KMS-11 (cell line): ENCODE data around the gene FGGY.
"Not testable (repeated sequence)": the region's sequence is repeated elsewhere in the genome, so short reads cannot be mapped to it uniquely, and the experiment has no call there.

Source experiments
- H2AFZ ChIP-seq: fragments of 200-600 bp; sonication (generic); 2 replicates; pipeline ENCODE4 v1.6.1; 2016; ENCODE audit warnings: antibody characterized with exemption, mixed run types, low read depth
- H3K27ac ChIP-seq: fragments of 200-600 bp; sonication (generic); 2 replicates; pipeline ENCODE4 v1.6.1; 2016; ENCODE audit warnings: mild to moderate bottlenecking, mixed run types
- H3K27me3 ChIP-seq: fragments of 200-600 bp; sonication (generic); 2 replicates; pipeline ENCODE4 v1.6.1; 2017; ENCODE audit warnings: mild to moderate bottlenecking, low read depth, mixed run types, moderate library complexity; ENCODE audit not compliant: insufficient read depth
- H3K36me3 ChIP-seq: fragments of 200-600 bp; sonication (generic); 2 replicates; pipeline ENCODE4 v1.6.1; 2017; ENCODE audit warnings: mild to moderate bottlenecking, mixed run types; ENCODE audit not compliant: insufficient read depth
- H3K4me1 ChIP-seq: fragments of 200-600 bp; sonication (generic); 2 replicates; pipeline ENCODE4 v1.6.1; 2016; ENCODE audit warnings: mild to moderate bottlenecking, low read depth, mixed run types; ENCODE audit not compliant: poor library complexity, severe bottlenecking
- H3K4me2 ChIP-seq: fragments of 200-600 bp; sonication (generic); 2 replicates; pipeline ENCODE4 v1.7.0; 2016; ENCODE audit warnings: mild to moderate bottlenecking, mixed run types
- H3K4me3 ChIP-seq: fragments of 200-600 bp; sonication (generic); IDR thresholded peaks from 2 replicates; pipeline ENCODE4 v1.6.1; 2017; ENCODE audit warnings: low read depth, low read length, mixed read lengths; ENCODE audit not compliant: insufficient read depth
- H3K79me2 ChIP-seq: fragments of 200-600 bp; sonication (generic); 2 replicates; pipeline ENCODE4 v1.6.1; 2016; ENCODE audit warnings: low read depth, mixed run types; ENCODE audit not compliant: insufficient read depth
- H3K9ac ChIP-seq: fragments of 200-600 bp; sonication (generic); 2 replicates; pipeline ENCODE4 v1.6.1; 2016; ENCODE audit warnings: mild to moderate bottlenecking, mixed run types
- H4K20me1 ChIP-seq: fragments of 200-600 bp; sonication (generic); 2 replicates; pipeline ENCODE4 v1.6.1; 2016; ENCODE audit warnings: mild to moderate bottlenecking, mixed run types; ENCODE audit not compliant: insufficient read depth
- TF ChIP-seq, protein P1 (sequence below): fragments of 200-600 bp; sonication (generic); conservative IDR thresholded peaks from 2 replicates; pipeline ENCODE4 v1.6.1; 2017; ENCODE audit warnings: low read depth, mild to moderate bottlenecking, antibody characterized with exemption, low read length, moderate library complexity, mixed read lengths

The FGGY gene

DNA sequence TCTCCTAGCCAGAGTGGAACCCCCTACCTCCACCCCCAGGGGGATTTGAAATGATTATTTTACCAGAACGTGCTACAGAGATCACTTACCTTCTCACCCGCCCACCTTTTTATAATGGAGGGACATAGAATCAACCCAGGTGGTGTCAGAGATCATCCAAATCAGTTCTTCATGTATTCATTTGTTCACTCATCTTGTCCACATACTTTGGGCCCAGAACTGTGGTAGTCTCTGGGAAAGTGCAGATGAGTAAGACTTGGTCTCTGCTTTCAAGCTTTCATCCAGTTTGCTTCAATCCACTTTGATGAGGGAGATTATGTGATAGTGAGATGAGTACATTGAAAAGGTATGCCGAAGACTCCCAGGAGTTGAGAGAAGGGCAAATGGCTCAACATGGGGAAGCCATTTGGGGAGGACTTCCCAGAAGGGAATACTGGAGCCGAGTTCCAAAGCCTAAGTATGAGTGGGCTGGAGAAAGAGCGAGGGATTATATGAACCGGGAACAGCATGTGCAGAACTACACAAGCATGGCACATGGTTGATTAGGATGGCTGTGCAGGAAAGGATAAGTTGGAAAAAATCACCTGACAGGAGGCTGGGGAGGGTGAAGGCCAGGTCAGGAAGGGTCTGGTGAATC, 1.9 kb downstream of the FGGY start:
- Histone ChIP-seq H3K36me3 (no peaks in the 10 kb centered on the region), H4K20me1 (no peaks in the 10 kb centered on the region), H3K27me3 (no peaks in the 10 kb centered on the region), H3K4me3 (no peak overlapping the region), H3K4me1 (peaks cover 4% of the 10 kb centered on the region), H3K27ac (no peak overlapping the region), H2AFZ (no peak overlapping the region), H3K9ac (no peak overlapping the region), H3K4me2 (no peak overlapping the region), H3K79me2 (no peaks in the 10 kb centered on the region)
- TF ChIP-seq, protein P1, sequence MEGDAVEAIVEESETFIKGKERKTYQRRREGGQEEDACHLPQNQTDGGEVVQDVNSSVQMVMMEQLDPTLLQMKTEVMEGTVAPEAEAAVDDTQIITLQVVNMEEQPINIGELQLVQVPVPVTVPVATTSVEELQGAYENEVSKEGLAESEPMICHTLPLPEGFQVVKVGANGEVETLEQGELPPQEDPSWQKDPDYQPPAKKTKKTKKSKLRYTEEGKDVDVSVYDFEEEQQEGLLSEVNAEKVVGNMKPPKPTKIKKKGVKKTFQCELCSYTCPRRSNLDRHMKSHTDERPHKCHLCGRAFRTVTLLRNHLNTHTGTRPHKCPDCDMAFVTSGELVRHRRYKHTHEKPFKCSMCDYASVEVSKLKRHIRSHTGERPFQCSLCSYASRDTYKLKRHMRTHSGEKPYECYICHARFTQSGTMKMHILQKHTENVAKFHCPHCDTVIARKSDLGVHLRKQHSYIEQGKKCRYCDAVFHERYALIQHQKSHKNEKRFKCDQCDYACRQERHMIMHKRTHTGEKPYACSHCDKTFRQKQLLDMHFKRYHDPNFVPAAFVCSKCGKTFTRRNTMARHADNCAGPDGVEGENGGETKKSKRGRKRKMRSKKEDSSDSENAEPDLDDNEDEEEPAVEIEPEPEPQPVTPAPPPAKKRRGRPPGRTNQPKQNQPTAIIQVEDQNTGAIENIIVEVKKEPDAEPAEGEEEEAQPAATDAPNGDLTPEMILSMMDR: no peak

DNA sequence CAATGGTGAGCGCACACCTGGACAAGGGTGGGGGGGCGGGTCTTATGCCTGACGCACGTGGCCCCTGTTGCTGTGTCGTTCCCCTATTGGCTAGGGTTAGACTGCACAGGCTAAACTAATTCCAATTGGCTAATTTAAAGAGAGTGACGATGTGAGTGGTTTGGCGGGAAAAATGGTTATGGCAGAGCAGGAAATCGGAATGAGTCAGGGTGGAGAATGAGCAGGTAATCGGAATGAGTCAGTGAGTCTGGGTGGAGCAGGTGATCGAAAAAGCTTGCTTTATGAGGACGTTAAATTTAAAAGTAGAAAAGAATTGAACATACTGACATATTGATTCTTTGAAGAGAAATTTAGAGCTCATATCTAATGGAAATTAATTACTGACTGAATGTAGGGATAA, 2.8 kb downstream of the FGGY start:
- not testable (repeated sequence) for H3K4me1 ChIP-seq, H3K4me2 ChIP-seq, H4K20me1 ChIP-seq, H3K9ac ChIP-seq, H3K27me3 ChIP-seq, H3K36me3 ChIP-seq, H3K79me2 ChIP-seq, H3K4me3 ChIP-seq, H3K27ac ChIP-seq, H2AFZ ChIP-seq

- H3K36me3 ChIP-seq: no peaks in the 10 kb centered on the region
- no peak overlapping the region for H3K4me3 ChIP-seq
- no peak overlapping the region for H2AFZ ChIP-seq
- H3K4me1 ChIP-seq: peaks cover 4% of the 10 kb centered on the region
- no peak overlapping the region for H3K4me2 ChIP-seq
- H3K9ac ChIP-seq: no peak overlapping the region
- no peaks in the 10 kb centered on the region for H4K20me1 ChIP-seq
- no peaks in the 10 kb centered on the region for H3K79me2 ChIP-seq
- TF ChIP-seq, protein P1: no peak
- H3K27me3 ChIP-seq: no peaks in the 10 kb centered on the region
- H3K27ac ChIP-seq: no peak overlapping the region
Observed at GRCh38 chr1:59302297-59302696, 5.4 kb downstream of the FGGY start.

DNA sequence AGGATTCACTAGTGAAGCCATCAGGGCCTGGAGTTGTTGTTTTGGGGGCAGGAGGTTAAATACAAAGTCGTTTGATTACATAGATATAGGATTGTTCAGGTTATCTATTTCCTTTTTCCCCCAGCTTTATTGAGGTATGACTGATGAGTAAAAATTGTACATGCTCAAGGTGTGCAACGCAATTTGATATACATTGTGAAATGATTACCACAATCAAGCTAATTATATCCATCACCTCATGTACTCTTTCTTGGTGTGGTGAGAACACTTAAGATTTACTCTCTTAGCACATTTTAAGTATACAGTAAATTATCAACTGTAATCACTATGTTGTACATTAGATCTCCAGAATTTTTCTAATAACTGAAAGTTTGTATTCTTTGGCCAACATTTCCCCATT, 6.0 kb downstream of the FGGY start:
- no peaks in the 10 kb centered on the region for H3K36me3 ChIP-seq
- H3K27me3 ChIP-seq: no peaks in the 10 kb centered on the region
- no peak overlapping the region for H3K4me2 ChIP-seq
- H2AFZ ChIP-seq: no peak overlapping the region
- TF ChIP-seq, protein P1: no peak
- H3K4me3 ChIP-seq: no peak overlapping the region
- peaks cover under 1% of the 10 kb centered on the region for H3K4me1 ChIP-seq
- H3K79me2 ChIP-seq: no peaks in the 10 kb centered on the region
- no peaks in the 10 kb centered on the region for H4K20me1 ChIP-seq
- H3K9ac ChIP-seq: no peak overlapping the region
- no peak overlapping the region for H3K27ac ChIP-seq

- Histone ChIP-seq H3K9ac (no peak overlapping the region), H4K20me1 (no peaks in the 10 kb centered on the region), H3K4me2 (no peak overlapping the region), H3K36me3 (no peaks in the 10 kb centered on the region), H3K4me1 (no peaks in the 10 kb centered on the region), H2AFZ (no peak overlapping the region), H3K27ac (no peak overlapping the region), H3K79me2 (no peaks in the 10 kb centered on the region), H3K4me3 (no peak overlapping the region), H3K27me3 (no peaks in the 10 kb centered on the region)
- TF ChIP-seq, protein P1: no peak
Observed at GRCh38 chr1:59305188-59305587, 8.3 kb downstream of the FGGY start.
